GM12875 (cell line): ENCODE measurements around the gene MAFF.

Source experiments
- H3K4me3 ChIP-seq: one replicate; pipeline ENCODE4 v1.5.1; 2011; ENCODE audit warnings: low read depth, low read length, control low read depth
- TF ChIP-seq, protein P1 (sequence below): IDR thresholded peaks from 2 replicates; pipeline ENCODE4 v1.5.1; 2011; ENCODE audit warnings: low read depth, mild to moderate bottlenecking, control low read depth, inconsistent platforms, low read length, moderate library complexity, borderline replicate concordance; ENCODE audit not compliant: insufficient read depth

Gene MAFF

DNA sequence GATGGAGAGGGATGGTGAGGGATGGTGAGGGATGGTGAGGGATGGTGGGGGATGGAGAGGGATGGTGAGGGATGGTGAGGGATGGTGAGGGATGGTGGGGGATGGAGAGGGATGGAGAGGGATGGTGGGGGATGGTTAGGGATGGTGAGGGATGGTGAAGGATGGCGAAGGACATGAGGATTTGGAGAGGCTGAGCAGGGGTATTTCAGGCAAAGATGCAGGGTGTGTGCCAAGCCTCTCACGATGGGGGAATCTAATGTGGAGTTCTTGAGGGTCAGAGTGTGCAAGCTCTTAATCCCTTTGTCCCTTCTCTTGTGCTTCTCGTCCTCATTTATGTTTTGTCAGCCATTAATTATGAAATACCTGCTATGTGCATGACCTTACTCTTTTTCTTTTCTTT lies 12.7 kb upstream of the MAFF start:
- H3K4me3 ChIP-seq, result no peak overlapping the region
- TF ChIP-seq, protein P1, sequence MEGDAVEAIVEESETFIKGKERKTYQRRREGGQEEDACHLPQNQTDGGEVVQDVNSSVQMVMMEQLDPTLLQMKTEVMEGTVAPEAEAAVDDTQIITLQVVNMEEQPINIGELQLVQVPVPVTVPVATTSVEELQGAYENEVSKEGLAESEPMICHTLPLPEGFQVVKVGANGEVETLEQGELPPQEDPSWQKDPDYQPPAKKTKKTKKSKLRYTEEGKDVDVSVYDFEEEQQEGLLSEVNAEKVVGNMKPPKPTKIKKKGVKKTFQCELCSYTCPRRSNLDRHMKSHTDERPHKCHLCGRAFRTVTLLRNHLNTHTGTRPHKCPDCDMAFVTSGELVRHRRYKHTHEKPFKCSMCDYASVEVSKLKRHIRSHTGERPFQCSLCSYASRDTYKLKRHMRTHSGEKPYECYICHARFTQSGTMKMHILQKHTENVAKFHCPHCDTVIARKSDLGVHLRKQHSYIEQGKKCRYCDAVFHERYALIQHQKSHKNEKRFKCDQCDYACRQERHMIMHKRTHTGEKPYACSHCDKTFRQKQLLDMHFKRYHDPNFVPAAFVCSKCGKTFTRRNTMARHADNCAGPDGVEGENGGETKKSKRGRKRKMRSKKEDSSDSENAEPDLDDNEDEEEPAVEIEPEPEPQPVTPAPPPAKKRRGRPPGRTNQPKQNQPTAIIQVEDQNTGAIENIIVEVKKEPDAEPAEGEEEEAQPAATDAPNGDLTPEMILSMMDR, result no peak

DNA sequence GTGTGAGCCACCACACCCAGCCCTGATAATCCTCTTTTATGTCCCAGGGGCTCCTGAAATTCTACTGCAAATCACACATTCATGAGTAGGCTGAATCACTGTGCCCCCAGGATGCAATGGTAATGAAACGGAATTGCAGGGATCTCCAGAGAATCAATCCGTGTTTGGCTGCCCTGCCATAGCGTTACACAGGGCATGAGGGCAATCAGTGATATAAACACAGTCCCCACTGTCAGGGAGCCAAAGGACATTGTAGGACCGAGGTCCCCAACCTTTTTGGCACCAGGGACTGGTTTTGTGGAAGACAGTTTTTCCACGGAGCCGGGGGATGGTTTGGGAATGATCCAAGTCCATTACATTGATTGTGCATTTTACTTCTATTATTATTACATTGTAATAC lies 11.2 kb upstream of the MAFF start:
- TF ChIP-seq, protein P1, result no peak
- H3K4me3 ChIP-seq, result no peak overlapping the region

DNA sequence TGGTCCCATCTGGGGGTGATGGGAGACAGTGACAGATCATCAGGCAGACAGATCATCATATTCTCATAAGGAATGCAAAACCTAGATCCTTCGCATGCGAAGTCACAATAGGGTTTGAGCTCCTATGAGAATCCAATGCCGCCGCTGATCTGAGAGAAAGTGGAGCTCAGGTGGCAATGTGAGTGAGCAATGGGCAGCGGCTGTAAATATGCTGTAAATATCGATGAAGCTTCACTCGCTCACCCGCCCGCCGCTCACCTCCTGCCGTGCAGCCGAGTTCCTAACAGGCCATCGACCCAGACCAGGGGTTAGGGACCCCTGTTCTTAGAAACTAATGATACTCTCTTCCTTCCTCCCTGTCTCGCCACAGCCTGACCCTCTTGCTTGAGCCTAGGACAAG lies 10.7 kb upstream of the MAFF start:
- TF ChIP-seq, protein P1, result no peak
- no peak overlapping the region for H3K4me3 ChIP-seq

DNA sequence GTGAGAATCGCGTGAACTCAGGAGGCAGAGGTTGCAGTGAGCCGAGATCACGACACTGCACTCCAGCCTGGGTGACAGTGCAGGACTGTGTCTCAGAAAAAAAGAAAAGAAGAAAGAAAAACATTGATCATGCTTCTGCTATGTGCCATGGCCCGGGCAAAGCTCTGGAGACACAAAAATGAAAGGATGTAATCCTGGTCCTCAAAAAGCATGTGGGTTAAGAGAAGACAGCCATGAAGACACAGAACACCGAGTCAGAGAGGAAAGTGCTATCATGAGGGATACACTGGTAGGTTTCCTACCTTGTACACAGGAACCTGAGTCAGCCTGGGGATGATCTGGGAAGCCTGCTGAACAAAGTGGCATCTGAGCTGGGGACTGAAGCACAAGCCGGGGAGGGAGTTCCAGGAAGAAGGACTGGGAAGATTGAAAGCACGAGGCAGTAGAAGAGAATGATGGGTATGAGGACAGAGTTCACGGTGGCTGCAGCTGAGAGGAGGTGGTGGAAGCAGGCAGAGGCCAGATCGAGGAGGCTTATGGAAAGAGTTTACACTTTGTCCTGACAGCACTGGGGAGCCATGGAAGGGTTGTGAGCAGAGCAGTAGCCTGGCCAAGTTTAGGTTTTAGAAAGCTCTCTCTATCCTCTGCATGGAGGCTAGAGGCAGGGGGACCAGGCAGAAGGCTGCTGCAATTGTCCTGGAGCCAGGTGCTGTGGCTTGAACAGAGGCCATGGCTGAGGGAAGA lies 9.9 kb upstream of the MAFF start:
- TF ChIP-seq, protein P1, result no peak
- H3K4me3 ChIP-seq, result no peak overlapping the region

DNA sequence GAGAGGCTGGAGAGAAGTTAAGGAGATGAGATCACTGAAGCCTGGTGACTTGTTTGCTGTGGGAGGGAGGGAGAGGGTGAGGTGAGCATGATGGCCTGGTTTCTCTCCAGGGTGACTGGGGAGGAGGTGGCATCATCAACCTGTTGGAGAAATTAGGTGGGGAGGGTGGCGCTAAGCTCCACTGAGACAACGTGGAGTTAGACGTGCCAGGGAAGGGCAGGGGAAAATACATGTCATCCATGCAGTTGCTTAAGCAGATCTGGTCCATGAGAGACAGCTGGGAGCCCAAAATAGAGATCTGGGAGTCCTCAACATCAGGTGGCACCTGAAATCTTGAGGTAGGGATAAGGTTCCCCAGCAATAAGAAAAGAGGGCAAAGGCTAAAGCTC lies 9.3 kb upstream of the MAFF start:
- H3K4me3 ChIP-seq, result no peak overlapping the region
- TF ChIP-seq, protein P1, result no peak

DNA sequence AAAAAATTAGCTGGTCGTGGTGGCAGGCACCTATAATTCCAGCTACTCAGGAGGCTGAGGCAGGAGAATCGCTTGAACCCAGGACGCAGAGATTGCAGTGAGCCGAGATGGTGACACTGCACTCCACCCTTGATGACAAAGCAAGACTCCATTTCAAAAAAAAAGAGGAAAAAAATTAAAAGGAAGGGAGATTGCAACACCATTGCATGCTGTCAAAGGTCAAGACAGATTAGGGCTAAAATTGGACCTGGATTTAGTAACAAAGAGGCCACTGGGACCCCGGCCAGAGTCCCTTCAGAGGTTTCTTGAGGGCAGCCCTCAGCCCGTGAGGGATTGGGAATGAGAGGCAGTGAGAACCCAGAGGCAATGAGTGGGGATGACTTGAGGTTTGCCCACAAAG lies 8.2 kb upstream of the MAFF start:
- TF ChIP-seq, protein P1, result no peak
- H3K4me3 ChIP-seq, result no peak overlapping the region

DNA sequence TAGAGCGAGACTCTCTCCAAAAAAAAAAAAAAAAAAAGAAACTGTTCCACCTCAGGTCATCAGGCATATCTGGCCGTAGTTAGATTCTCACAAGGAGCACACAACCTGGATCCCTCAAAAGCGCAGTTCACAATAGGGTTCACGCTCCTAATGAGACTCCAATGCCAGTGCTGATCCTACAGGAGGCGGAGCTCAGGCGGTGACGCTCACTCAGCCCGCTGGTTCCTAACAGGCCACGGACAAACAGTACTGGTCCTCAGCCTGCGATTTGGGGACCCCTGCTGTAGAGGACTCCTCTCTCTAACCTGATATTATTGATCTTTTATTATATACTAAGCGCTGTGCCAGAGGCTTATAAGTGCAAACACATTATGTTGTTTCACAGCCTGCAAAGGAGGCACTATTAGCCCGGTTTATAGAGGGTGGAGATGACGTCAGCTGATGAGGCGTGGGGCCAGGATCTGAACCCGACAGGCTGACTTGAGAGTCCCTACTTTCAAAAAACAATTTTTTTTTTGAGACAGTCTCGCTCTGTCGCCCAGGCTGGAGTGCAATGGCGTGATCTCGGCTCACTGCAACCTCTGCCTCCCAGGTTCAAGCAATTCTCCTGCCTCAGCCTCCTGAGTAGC lies 4.9 kb upstream of the MAFF start:
- TF ChIP-seq, protein P1, result no peak
- no peak overlapping the region for H3K4me3 ChIP-seq
